Stimulated activated CD4-positive, alpha-beta T cell treated with anti-CD3 and anti-CD28 coated beads, Interleukin-2, amount 100 ng/mL, for 4 hours (primary cell): ENCODE data around the gene GTPBP6.
"Not testable (repeated sequence)": the region's sequence is repeated elsewhere in the genome, so short reads cannot be mapped to it uniquely, and the experiment has no call there.

Source experiments
- DNase-seq: peaks from one replicate; pipeline ENCODE4 v3.0.0-alpha.2; 2020; ENCODE audit warnings: low read depth

GTPBP6 gene

GRCh38 chrX:352181-352580 lies 33.6 kb upstream of the GTPBP6 start:
- no peak for DNase-seq

GRCh38 chrX:351736-352135 lies 33.1 kb upstream of the GTPBP6 start:
- DNase-seq = no peak

GRCh38 chrX:351324-351641 lies 32.7 kb upstream of the GTPBP6 start:
- not testable (repeated sequence) for DNase-seq

- no peak for DNase-seq
Observed at GRCh38 chrX:350534-351323, 32.1 kb upstream of the GTPBP6 start.

GRCh38 chrX:350148-350533 lies 31.5 kb upstream of the GTPBP6 start:
- no peak for DNase-seq

GRCh38 chrX:349702-350101 lies 31.1 kb upstream of the GTPBP6 start:
- no peak for DNase-seq

GRCh38 chrX:349196-349595 lies 30.6 kb upstream of the GTPBP6 start:
- no peak for DNase-seq

GRCh38 chrX:348461-349117 lies 30.0 kb upstream of the GTPBP6 start:
- DNase-seq = no peak

- no peak for DNase-seq
Observed at GRCh38 chrX:347351-348117, 28.9 kb upstream of the GTPBP6 start.

GRCh38 chrX:346034-346813 lies 27.6 kb upstream of the GTPBP6 start:
- DNase-seq = no peak

GRCh38 chrX:345020-345925 lies 26.7 kb upstream of the GTPBP6 start:
- DNase-seq = no peak

GRCh38 chrX:344371-344901 lies 25.8 kb upstream of the GTPBP6 start:
- no peak for DNase-seq

- no peak for DNase-seq
Observed at GRCh38 chrX:341541-342101, 23.0 kb upstream of the GTPBP6 start.

- no peak for DNase-seq
Observed at GRCh38 chrX:340641-341423, 22.2 kb upstream of the GTPBP6 start.

- no peak for DNase-seq
Observed at GRCh38 chrX:340121-340520, 21.5 kb upstream of the GTPBP6 start.

GRCh38 chrX:338836-339400 lies 20.3 kb upstream of the GTPBP6 start:
- no peak for DNase-seq

GRCh38 chrX:338281-338835 lies 19.8 kb upstream of the GTPBP6 start:
- no peak for DNase-seq

- no peak for DNase-seq
Observed at GRCh38 chrX:337331-337831, 18.8 kb upstream of the GTPBP6 start.

- DNase-seq = no peak
Observed at GRCh38 chrX:336227-336626, 17.6 kb upstream of the GTPBP6 start.
